GM12864 (cell line): Measurements from ENCODE around the gene NFIX.

Experiments used
- DNase-seq: peaks from one replicate; pipeline ENCODE4 v3.0.0-alpha.2; 2011; ENCODE audit warnings: low read depth
- H3K4me3 ChIP-seq: 2 replicates; pipeline ENCODE4 v1.5.1; 2011; ENCODE audit warnings: mild to moderate bottlenecking, low read depth, low read length, control low read depth
- TF ChIP-seq, protein P1 (sequence below): IDR thresholded peaks from 2 replicates; pipeline ENCODE4 v1.5.1; 2011; ENCODE audit warnings: low read depth, mild to moderate bottlenecking, moderate library complexity, low read length, control low read depth, inconsistent platforms; ENCODE audit errors: missing control alignments

NFIX gene

DNA sequence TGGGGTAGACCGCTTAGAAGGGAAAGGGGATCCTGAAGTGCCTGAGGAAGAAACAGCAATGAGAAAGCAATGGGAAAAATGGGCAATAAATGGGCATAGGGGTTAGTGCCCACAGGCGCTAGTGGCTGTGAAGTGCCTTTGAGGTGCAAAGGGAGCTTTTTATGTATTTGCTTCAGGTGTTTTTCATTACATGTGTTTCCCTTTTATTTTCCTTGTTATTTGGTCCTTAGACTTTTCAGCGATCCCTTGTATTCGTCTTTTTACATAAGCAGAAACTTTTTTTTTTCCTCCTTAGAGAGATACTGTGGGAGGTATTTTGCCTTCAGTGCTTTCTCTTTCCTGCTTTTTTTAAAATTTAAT is 19.6 kb downstream of the NFIX start:
- H3K4me3 ChIP-seq: no peak overlapping the region
- TF ChIP-seq, protein P1, sequence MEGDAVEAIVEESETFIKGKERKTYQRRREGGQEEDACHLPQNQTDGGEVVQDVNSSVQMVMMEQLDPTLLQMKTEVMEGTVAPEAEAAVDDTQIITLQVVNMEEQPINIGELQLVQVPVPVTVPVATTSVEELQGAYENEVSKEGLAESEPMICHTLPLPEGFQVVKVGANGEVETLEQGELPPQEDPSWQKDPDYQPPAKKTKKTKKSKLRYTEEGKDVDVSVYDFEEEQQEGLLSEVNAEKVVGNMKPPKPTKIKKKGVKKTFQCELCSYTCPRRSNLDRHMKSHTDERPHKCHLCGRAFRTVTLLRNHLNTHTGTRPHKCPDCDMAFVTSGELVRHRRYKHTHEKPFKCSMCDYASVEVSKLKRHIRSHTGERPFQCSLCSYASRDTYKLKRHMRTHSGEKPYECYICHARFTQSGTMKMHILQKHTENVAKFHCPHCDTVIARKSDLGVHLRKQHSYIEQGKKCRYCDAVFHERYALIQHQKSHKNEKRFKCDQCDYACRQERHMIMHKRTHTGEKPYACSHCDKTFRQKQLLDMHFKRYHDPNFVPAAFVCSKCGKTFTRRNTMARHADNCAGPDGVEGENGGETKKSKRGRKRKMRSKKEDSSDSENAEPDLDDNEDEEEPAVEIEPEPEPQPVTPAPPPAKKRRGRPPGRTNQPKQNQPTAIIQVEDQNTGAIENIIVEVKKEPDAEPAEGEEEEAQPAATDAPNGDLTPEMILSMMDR: no peak
- DNase-seq: no peak

DNA sequence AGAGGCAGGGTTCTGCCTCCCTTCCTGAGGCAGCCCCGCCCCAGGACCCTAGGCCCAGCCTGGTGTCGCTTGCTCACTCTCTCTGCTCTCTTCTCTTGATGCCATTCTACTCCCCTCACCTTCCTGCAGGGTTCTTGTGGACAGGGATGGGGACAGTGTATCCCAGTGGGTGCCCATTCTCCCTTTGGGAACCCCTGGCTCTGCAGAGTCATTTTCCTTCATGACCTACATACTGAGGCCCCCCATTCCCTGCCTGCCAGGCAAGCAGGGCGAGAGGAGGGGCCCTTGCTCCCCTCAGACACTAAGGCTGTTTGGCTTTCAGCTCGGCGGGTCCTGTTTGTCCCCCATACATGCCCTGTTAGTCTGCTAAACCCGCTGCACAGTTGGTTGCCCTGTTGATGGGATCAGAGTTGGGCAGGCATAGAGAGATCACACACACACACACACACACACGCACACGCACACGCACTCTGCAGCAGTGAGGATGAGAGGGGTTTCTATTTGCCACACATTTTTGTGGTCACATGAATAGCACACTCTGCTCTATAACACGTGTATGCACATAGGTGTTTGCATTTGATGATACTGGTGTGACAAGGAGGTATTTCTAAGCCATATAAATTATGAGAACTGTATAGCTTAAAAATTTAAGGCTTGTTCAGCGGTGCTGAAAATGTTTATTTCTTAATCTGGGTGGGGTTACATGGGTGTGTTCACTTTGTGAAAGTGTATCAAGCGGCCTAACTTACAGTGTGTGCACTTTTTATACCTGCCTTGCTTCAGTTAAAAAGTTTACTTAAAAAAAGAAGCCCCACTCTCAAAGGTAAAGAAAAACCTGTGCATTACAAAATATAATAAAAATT is 20.3 kb downstream of the NFIX start:
- H3K4me3 ChIP-seq: no peak overlapping the region

GRCh38 chr19:13016245-13016627 is 21.0 kb downstream of the NFIX start:
- TF ChIP-seq, protein P1: no peak
- no peak overlapping the region for H3K4me3 ChIP-seq
- no peak for DNase-seq

More for the DNA sequence above, 20.3 kb downstream of the NFIX start:
- TF ChIP-seq, protein P1: no peak
- DNase-seq: no peak

GRCh38 chr19:13016628-13017305 is 21.5 kb downstream of the NFIX start:
- H3K4me3 ChIP-seq: no peak overlapping the region
- DNase-seq: no peak
- TF ChIP-seq, protein P1: no peak

GRCh38 chr19:13017306-13018034 is 22.2 kb downstream of the NFIX start:
- TF ChIP-seq, protein P1: no peak
- no peak for DNase-seq
- no peak overlapping the region for H3K4me3 ChIP-seq

- DNase-seq: no peak
- TF ChIP-seq, protein P1: no peak
- no peak overlapping the region for H3K4me3 ChIP-seq
Measured at GRCh38 chr19:13018035-13018914, 23.0 kb downstream of the NFIX start.
